ENCODE data around the gene CDK14. TPM values are rescaled to one million over a fixed set of nuclear protein-coding genes. Genes with fewer than 3 reads are reported as not detected.

The CDK14 gene
- total RNA-seq, 6 donors from 2014 or later: 21.7 to 53.4 (median 37.1) TPM

DNA sequence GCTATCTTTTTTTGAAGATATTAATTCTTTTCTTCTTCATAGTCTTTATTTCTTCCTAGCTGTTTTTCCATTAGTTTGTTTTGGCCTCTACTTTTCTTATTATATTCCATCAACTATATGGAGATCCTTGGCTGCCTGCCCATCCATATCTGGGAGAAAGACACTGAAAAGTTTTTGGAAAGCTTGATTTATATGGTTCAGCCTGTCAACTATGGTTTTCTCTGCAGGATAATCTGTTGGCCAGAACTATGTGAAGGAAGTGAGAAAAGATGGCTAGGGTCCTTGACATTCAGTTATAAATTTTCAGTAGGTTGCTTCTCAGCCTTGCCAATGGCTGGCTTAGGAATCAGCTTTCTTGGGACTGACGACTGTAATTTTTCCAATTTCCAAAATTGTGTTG is 10.0 kb upstream of the CDK14 start:
- Histone ChIP-seq H3K36me3 (no peaks in the 10 kb centered on the region), H3K4me3 (no peak overlapping the region), H3K27ac (no peak overlapping the region), H3K27me3 (no peaks in the 10 kb centered on the region), H3K9me3 (no peaks in the 10 kb centered on the region), H3K4me1 (no peaks in the 10 kb centered on the region)
- DNase-seq (no peak), ATAC-seq (ENCODE audit: low FRiP score in 2 of 2) (no peak)
- no peak for TF ChIP-seq POLR2A (IDR thresholded peaks at IDR 0.05)
- no peak for TF ChIP-seq CTCF (IDR thresholded peaks at IDR 0.05)
- no peak for TF ChIP-seq EP300 (IDR thresholded peaks at IDR 0.05)
- no peak for TF ChIP-seq POLR2AphosphoS5 (IDR thresholded peaks at IDR 0.05)
- WGBS, 2 donors: 85 to 87% methylated on average over 1 of the region's 1 CpG

- no peaks in the 10 kb centered on the region for H3K36me3 ChIP-seq
- H3K4me1 ChIP-seq: no peaks in the 10 kb centered on the region
- no peak for ATAC-seq (ENCODE audit: low FRiP score in 2 of 2)
- no peaks in the 10 kb centered on the region for H3K9me3 ChIP-seq
- H3K27me3 ChIP-seq: no peaks in the 10 kb centered on the region
- WGBS, 2 donors: 94% methylated on average over 2 of the region's 2 CpGs
- no peak for DNase-seq
- TF ChIP-seq POLR2AphosphoS5 (IDR thresholded peaks at IDR 0.05): no peak
- TF ChIP-seq POLR2A (IDR thresholded peaks at IDR 0.05): no peak
- TF ChIP-seq CTCF (IDR thresholded peaks at IDR 0.05): no peak
- TF ChIP-seq EP300 (IDR thresholded peaks at IDR 0.05): no peak
- no peak overlapping the region for H3K27ac ChIP-seq
- H3K4me3 ChIP-seq: no peak overlapping the region
These were observed 8.4 kb upstream of the CDK14 start for GRCh38 chr7:90587766-90588165.

DNA sequence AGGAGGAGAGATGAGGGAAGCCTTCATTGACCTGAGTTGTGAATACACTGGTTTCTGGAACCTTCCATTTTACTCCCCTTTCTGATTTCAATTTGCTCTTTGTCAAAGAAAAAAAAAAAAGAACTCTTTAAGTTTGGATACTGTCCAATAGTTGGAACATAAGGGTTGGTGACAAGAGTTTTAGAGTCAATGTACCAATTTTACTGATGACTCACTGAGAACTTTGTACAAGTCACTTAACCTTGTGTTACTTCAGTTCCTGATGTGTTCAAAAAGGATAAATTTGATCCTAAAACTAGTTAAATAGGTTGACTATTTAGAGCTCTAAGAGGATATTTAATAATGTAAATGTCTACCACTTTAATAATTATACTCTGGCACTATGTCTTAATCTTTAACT is 4.1 kb upstream of the CDK14 start:
- DNase-seq (no peak), ATAC-seq (ENCODE audit: low FRiP score in 2 of 2) (no peak)
- Histone ChIP-seq H3K4me3 (no peak overlapping the region), H3K36me3 (no peaks in the 10 kb centered on the region), H3K27ac (no peak overlapping the region), H3K9me3 (no peaks in the 10 kb centered on the region), H3K27me3 (no peaks in the 10 kb centered on the region), H3K4me1 (peaks cover 3 to 13% (median 8%) of the 10 kb centered on the region in 4 donors)
- TF ChIP-seq POLR2A (IDR thresholded peaks at IDR 0.05) (no peak), CTCF (IDR thresholded peaks at IDR 0.05) (no peak), POLR2AphosphoS5 (IDR thresholded peaks at IDR 0.05) (no peak), EP300 (IDR thresholded peaks at IDR 0.05) (no peak)

GRCh38 chr7:90593205-90593604 is 2.9 kb upstream of the CDK14 start:
- no peak for ATAC-seq (ENCODE audit: low FRiP score in 2 of 2)
- Histone ChIP-seq H3K4me1 (peaks cover 3 to 23% (median 12%) of the 10 kb centered on the region in 4 donors), H3K36me3 (no peaks in the 10 kb centered on the region), H3K27me3 (no peaks in the 10 kb centered on the region), H3K9me3 (no peaks in the 10 kb centered on the region), H3K27ac (no peak overlapping the region), H3K4me3 (no peak overlapping the region)
- TF ChIP-seq CTCF (IDR thresholded peaks at IDR 0.05) (no peak), POLR2A (IDR thresholded peaks at IDR 0.05) (no peak)
- DNase-seq: no peak

DNA sequence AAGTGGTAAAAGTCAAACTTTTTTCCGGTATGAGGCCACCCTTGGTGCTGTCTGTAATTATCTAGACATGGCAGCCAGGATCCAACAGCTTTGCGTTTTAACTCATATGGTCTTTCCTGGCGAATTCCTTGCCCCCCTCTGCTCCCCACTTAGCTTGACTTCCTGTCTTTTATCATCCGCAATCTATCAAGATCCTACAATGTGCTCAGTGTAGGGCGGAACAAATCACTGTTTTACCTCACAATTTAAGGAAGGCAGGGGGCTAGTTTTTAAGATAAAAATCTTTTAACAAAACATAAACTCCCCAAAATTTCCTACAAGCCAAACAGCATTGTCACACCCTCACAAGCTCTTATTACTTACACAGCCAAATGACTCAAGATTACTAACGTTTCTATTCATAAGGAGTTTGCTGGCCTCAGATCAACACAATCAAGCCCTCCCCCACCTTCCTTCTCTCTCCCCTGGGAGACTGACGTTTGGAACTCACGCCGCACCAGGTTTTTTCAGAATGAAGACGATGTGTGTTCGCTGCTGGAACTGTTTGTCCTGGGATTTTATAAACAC is 1.3 kb upstream of the CDK14 start:
- Histone ChIP-seq H3K27me3 (no peaks in the 10 kb centered on the region), H3K4me1 (peaks cover 11 to 30% (median 13%) of the 10 kb centered on the region in 4 donors), H3K27ac (peak overlapping the region; percentile 87 to 97 (median 90)), H3K9me3 (no peaks in the 10 kb centered on the region), H3K36me3 (no peaks in the 10 kb centered on the region), H3K4me3 (peak overlapping the region in 3 of 4 donors; percentile 83 to 88 (median 84))
- WGBS, 2 donors: 22 to 25% methylated on average over 11 of the region's 11 CpGs
- DNase-seq (peak in 1 of 2 donors; percentile 65), ATAC-seq (ENCODE audit: low FRiP score in 2 of 2) (peak; percentile 34 to 47)
- TF ChIP-seq POLR2A (IDR thresholded peaks at IDR 0.05): no peak
- TF ChIP-seq POLR2AphosphoS5 (IDR thresholded peaks at IDR 0.05): peak in 1 of 2 donors; percentile 34

Measured in upper lobe of left lung (tissue), 6 donors.